Smooth muscle cell (in vitro differentiated cells): ENCODE data around the gene FBXO21. TPM values are rescaled to one million over a fixed set of nuclear protein-coding genes. Genes with fewer than 3 reads are reported as not detected.
"Not testable (repeated sequence)": the region's sequence is repeated elsewhere in the genome, so short reads cannot be mapped to it uniquely, and the experiment has no call there.

Source experiments
- DNase-seq: peaks from one replicate; lab custom pipeline; 2025; ENCODE audit not compliant: unreplicated experiment; lab: John Stamatoyannopoulos, UW
- H2AFZ ChIP-seq: fragments of 200-600 bp; sonication (generic); 2 replicates; pipeline ENCODE4 v1.6.0; 2016; ENCODE audit warnings: antibody characterized with exemption, low read depth, mild to moderate bottlenecking
- H3F3A ChIP-seq: fragments of 200-600 bp; sonication (generic); 2 replicates; pipeline ENCODE4 v1.6.0; 2017; ENCODE audit warnings: antibody characterized with exemption, low read depth
- H3K27ac ChIP-seq: fragments of 200-600 bp; sonication (generic); 2 replicates; pipeline ENCODE4 v1.5.1; 2016; ENCODE audit warnings: low read depth, mild to moderate bottlenecking
- H3K27me3 ChIP-seq: fragments of 200-600 bp; sonication (generic); 2 replicates; pipeline ENCODE4 v1.6.1; 2016; ENCODE audit warnings: low read depth, mild to moderate bottlenecking
- H3K36me3 ChIP-seq: fragments of 200-600 bp; sonication (generic); 2 replicates; pipeline ENCODE4 v1.5.1; 2016; ENCODE audit warnings: low read depth
- H3K4me1 ChIP-seq: fragments of 200-600 bp; sonication (generic); 2 replicates; pipeline ENCODE4 v1.5.1; 2016; ENCODE audit warnings: low read depth
- H3K4me2 ChIP-seq: fragments of 200-600 bp; sonication (generic); 2 replicates; pipeline ENCODE4 v1.6.0; 2016; ENCODE audit warnings: mild to moderate bottlenecking
- H3K4me3 ChIP-seq: fragments of 200-600 bp; sonication (generic); 2 replicates; pipeline ENCODE4 v1.5.1; 2016; ENCODE audit warnings: mild to moderate bottlenecking
- H3K79me2 ChIP-seq: fragments of 200-600 bp; sonication (generic); 2 replicates; pipeline ENCODE4 v1.6.0; 2016; ENCODE audit warnings: low read depth, mild to moderate bottlenecking
- H3K9ac ChIP-seq: fragments of 200-600 bp; sonication (generic); 2 replicates; pipeline ENCODE4 v1.6.0; 2016; ENCODE audit warnings: low read depth
- H3K9me3 ChIP-seq: fragments of 200-600 bp; sonication (generic); replicated peaks from 2 replicates; pipeline ENCODE4 v1.5.1; 2016; ENCODE audit warnings: low read depth
- H4K20me1 ChIP-seq: fragments of 200-600 bp; sonication (generic); 2 replicates; pipeline ENCODE4 v1.6.0; 2016; ENCODE audit warnings: low read depth
- WGBS: methylation state at CpG from one replicate; pipeline ENCODE4 v1.1.7; 2016; ENCODE audit warnings: low lambda C conversion rate; 5-methylcytosine and 5-hydroxymethylcytosine counted together
- polyA plus RNA-seq: library from polyadenylated mRNA; unstranded; fragments of >200 nt; fragmentation: Nextera tagmentation; extraction: Ambion mirVana; gene quantifications from 2 replicates; pipeline ENCODE4 v1.2.1, GENCODE V29; 2016
- total RNA-seq: library from RNA; depleted of rRNA; stranded (reverse); fragments of >200 nt; gene quantifications from 2 replicates; pipeline ENCODE4 v1.2.3, GENCODE V29; 2014
- TF ChIP-seq, protein P1 (sequence below): fragments of 200-600 bp; sonication (generic); IDR thresholded peaks from 2 replicates; pipeline ENCODE4 v1.5.1; 2017; ENCODE audit warnings: borderline replicate concordance, mild to moderate bottlenecking, antibody characterized with exemption; ENCODE audit not compliant: insufficient read depth, poor library complexity, severe bottlenecking

The FBXO21 gene
- total and polyA plus RNA-seq, 2 experiments from 2014 or later, result 46.9 to 75.2 TPM

DNA sequence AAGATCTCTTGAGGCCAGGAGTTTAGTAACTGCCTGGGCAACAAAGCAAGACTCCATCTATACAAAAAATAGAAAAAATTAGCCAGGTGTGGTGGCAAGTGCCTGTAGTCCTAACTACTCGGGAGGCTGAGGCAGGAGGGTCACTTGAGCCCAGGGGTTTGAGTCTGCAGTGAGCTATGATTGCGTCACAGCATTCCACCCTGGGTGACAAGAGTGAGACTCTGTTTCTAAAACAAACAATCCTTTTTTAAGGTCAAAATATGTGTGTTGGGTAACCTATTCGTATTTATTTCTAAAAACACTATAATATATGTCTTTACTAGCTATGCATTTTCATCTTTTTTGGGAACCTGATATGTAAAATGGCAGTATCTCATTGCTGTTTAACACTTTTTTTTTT lies 7.4 kb downstream of the FBXO21 start:
- Histone ChIP-seq H3K9ac (no peak overlapping the region), H3K27me3 (no peaks in the 10 kb centered on the region), H3K27ac (no peak overlapping the region), H3K36me3 (peaks cover 25% of the 10 kb centered on the region), H2AFZ (no peak overlapping the region), H3F3A (no peaks in the 10 kb centered on the region), H3K9me3 (peaks cover 3% of the 10 kb centered on the region), H3K79me2 (peaks cover 5% of the 10 kb centered on the region), H3K4me2 (no peak overlapping the region), H4K20me1 (peaks cover 18% of the 10 kb centered on the region), H3K4me3 (no peak overlapping the region), H3K4me1 (no peaks in the 10 kb centered on the region)
- DNase-seq, result no peak
- 95% methylated on average over 3 of the region's 3 CpGs for WGBS
- TF ChIP-seq, protein P1, sequence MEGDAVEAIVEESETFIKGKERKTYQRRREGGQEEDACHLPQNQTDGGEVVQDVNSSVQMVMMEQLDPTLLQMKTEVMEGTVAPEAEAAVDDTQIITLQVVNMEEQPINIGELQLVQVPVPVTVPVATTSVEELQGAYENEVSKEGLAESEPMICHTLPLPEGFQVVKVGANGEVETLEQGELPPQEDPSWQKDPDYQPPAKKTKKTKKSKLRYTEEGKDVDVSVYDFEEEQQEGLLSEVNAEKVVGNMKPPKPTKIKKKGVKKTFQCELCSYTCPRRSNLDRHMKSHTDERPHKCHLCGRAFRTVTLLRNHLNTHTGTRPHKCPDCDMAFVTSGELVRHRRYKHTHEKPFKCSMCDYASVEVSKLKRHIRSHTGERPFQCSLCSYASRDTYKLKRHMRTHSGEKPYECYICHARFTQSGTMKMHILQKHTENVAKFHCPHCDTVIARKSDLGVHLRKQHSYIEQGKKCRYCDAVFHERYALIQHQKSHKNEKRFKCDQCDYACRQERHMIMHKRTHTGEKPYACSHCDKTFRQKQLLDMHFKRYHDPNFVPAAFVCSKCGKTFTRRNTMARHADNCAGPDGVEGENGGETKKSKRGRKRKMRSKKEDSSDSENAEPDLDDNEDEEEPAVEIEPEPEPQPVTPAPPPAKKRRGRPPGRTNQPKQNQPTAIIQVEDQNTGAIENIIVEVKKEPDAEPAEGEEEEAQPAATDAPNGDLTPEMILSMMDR, result no peak

DNA sequence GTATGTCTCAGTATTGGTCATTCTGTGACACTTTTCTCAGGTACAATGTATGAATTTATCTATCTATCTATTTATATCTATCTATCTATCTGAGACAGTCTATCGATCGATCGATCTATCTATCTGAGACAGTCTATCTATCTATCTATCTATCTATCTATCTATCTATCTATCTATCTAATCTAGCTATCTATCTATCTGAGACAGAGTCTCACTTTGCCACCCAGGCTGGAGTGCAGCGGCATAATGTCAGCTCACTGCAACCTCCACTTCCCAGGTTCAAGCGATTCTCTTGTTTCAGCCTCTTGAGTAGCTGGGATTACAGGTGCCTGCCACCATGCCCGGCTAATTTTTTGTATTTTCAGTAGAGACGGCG lies 8.8 kb downstream of the FBXO21 start:
- not testable (repeated sequence) for H3K9me3 ChIP-seq, H3K4me1 ChIP-seq, H3K27me3 ChIP-seq, H3K4me2 ChIP-seq, H3K4me3 ChIP-seq, H3K27ac ChIP-seq, H3F3A ChIP-seq, H3K9ac ChIP-seq, H4K20me1 ChIP-seq, H3K79me2 ChIP-seq, DNase-seq, H2AFZ ChIP-seq
- H3K36me3 ChIP-seq, result peaks cover 25% of the 10 kb centered on the region
- WGBS, result 94% methylated on average over 8 of the region's 8 CpGs

DNA sequence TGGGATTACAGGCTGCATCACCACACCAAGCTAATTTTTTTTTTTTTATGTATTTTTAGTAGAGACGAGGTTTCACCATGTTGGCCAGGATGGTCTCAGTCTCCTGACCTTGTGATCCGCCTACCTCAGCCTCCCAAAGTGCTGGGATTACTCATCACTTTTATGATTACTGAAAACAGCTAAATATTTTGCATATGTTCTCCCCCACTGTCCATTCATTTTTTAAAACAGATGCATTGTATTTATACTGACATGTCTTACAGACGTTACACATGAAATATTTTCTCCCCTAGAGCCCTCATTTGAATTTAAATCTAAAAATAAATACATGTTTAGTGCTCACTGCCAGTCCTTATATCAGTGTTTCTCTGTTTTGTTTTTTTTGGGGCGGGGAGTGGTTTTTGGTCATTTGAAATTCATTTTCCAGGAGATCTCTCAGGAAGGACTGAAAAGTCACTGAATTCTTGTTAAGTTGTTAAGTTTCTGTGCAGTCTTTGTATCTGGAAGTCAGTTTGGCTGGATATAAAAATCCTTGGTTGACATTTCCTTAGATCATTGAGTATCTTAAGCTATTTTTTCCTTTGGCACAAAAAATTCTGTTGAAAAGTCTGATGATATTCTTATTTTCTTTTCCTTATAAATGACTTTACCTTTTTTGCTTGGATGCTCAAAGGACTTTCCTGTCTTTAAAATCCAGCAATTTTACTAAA lies 9.4 kb downstream of the FBXO21 start:
- DNase-seq, result no peak

DNA sequence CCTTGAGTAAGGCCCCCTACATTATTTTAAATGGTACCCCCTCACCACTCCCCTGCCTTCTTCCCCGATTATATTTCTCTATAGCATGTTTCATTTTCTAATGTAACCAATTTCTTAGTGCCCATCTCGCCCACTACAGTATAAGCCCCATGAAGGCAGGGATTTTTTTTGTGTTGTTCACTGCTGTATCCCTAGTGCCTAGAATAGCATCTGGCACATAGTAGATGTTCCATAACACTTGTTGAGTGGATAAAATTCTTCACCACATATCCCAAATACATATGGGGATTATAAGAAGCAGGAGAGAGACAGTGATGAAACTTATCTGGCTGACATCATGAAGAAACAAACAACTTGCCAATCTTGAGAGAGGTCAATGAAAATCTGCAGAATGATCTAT lies 11.5 kb downstream of the FBXO21 start:
- Histone ChIP-seq H3K36me3 (peaks cover 30% of the 10 kb centered on the region), H3K4me2 (no peak overlapping the region), H3K9me3 (peaks cover 3% of the 10 kb centered on the region), H4K20me1 (no peaks in the 10 kb centered on the region), H3K27me3 (no peaks in the 10 kb centered on the region), H3K79me2 (no peaks in the 10 kb centered on the region), H3K4me3 (no peak overlapping the region), H3K4me1 (no peaks in the 10 kb centered on the region), H3K27ac (no peak overlapping the region), H2AFZ (no peak overlapping the region), H3K9ac (no peak overlapping the region), H3F3A (no peaks in the 10 kb centered on the region)
- 95% methylated on average over 2 of the region's 2 CpGs for WGBS
- no peak for DNase-seq
- TF ChIP-seq, protein P1, result no peak

More for the DNA sequence above, 9.4 kb downstream of the FBXO21 start:
- no peak overlapping the region for H3K4me3 ChIP-seq
- H3K36me3 ChIP-seq, result peaks cover 25% of the 10 kb centered on the region
- no peaks in the 10 kb centered on the region for H3K79me2 ChIP-seq
- H3K27me3 ChIP-seq, result no peaks in the 10 kb centered on the region
- H3K4me1 ChIP-seq, result no peaks in the 10 kb centered on the region
- no peak overlapping the region for H3K27ac ChIP-seq
- no peaks in the 10 kb centered on the region for H3F3A ChIP-seq
- 88% methylated on average over 4 of the region's 4 CpGs for WGBS
- peaks cover 4% of the 10 kb centered on the region for H4K20me1 ChIP-seq
- no peak overlapping the region for H3K9ac ChIP-seq
- TF ChIP-seq, protein P1, result no peak
- H3K9me3 ChIP-seq, result peaks cover 3% of the 10 kb centered on the region
- H3K4me2 ChIP-seq, result no peak overlapping the region
- H2AFZ ChIP-seq, result no peak overlapping the region
